NT2/D1 (cell line): ENCODE measurements around the gene MGLL.

Experiments used
- DNase-seq: peaks from one replicate; pipeline ENCODE4 v3.0.0-alpha.2; 2011; ENCODE audit warnings: low read depth, low spot score
- H3K27me3 ChIP-seq: 2 replicates; pipeline ENCODE4 v1.6.0; 2011; ENCODE audit warnings: mild to moderate bottlenecking; ENCODE audit not compliant: insufficient read length, insufficient read depth
- H3K36me3 ChIP-seq: 2 replicates; pipeline ENCODE4 v1.6.1; 2011; ENCODE audit warnings: mild to moderate bottlenecking, low read length, mixed read lengths; ENCODE audit not compliant: insufficient read depth, insufficient read length
- H3K4me1 ChIP-seq: 2 replicates; pipeline ENCODE4 v1.5.1; 2011; ENCODE audit not compliant: insufficient read depth, insufficient read length
- H3K4me3 ChIP-seq: 2 replicates; pipeline ENCODE4 v1.5.1; 2011; ENCODE audit warnings: low read depth; ENCODE audit not compliant: insufficient read length
- H3K9ac ChIP-seq: 2 replicates; pipeline ENCODE4 v1.6.0; 2011; ENCODE audit warnings: low read depth; ENCODE audit not compliant: insufficient read length
- H3K9me3 ChIP-seq: 2 replicates; pipeline ENCODE4 v1.5.1; 2011; ENCODE audit warnings: mild to moderate bottlenecking, low read length; ENCODE audit not compliant: insufficient read depth
- SUZ12 ChIP-seq: IDR thresholded peaks from 2 replicates; pipeline ENCODE4 v1.6.1; 2011; ENCODE audit not compliant: insufficient read length, insufficient read depth; ENCODE audit errors: extremely low read depth
- YY1 ChIP-seq: IDR thresholded peaks from 2 replicates; pipeline ENCODE4 v1.6.1; 2011; ENCODE audit not compliant: insufficient read length, insufficient read depth
- ZNF274 ChIP-seq: IDR thresholded peaks from 2 replicates; pipeline ENCODE4 v1.6.1; 2011; ENCODE audit warnings: mild to moderate bottlenecking, low read depth, low read length

Gene MGLL

GRCh38 chr3:127719369-127719768, 102.9 kb downstream of the MGLL start:
- no peak for TF ChIP-seq SUZ12
- no peak for TF ChIP-seq ZNF274
- no peak for TF ChIP-seq YY1
- DNase-seq = no peak
- peaks cover 15% of the 10 kb centered on the region; the same call in 1 of the 2 replicates for H3K9me3 ChIP-seq
- no peak overlapping the region for H3K4me3 ChIP-seq
- peaks cover 20% of the 10 kb centered on the region for H3K4me1 ChIP-seq
- no peaks in the 10 kb centered on the region for H3K27me3 ChIP-seq
- H3K36me3 ChIP-seq = no peaks in the 10 kb centered on the region
- H3K9ac ChIP-seq = no peak overlapping the region

GRCh38 chr3:127718916-127719290, 103.4 kb downstream of the MGLL start:
- Histone ChIP-seq H3K36me3 (no peaks in the 10 kb centered on the region), H3K9ac (no peak overlapping the region), H3K4me3 (no peak overlapping the region), H3K9me3 (peaks cover 11% of the 10 kb centered on the region; the same call in 1 of the 2 replicates), H3K4me1 (peaks cover 24% of the 10 kb centered on the region), H3K27me3 (no peaks in the 10 kb centered on the region)
- TF ChIP-seq SUZ12 = no peak
- TF ChIP-seq ZNF274 = no peak
- no peak for TF ChIP-seq YY1
- no peak for DNase-seq

GRCh38 chr3:127718245-127718915, 103.9 kb downstream of the MGLL start:
- Histone ChIP-seq H3K36me3 (no peaks in the 10 kb centered on the region), H3K4me1 (peaks cover 24% of the 10 kb centered on the region), H3K9me3 (peaks cover 9% of the 10 kb centered on the region; the same call in 1 of the 2 replicates), H3K9ac (no peak overlapping the region), H3K27me3 (no peaks in the 10 kb centered on the region), H3K4me3 (no peak overlapping the region)
- no peak for DNase-seq
- no peak for TF ChIP-seq ZNF274
- TF ChIP-seq SUZ12 = no peak
- TF ChIP-seq YY1 = no peak

GRCh38 chr3:127717357-127718244, 104.7 kb downstream of the MGLL start:
- no peaks in the 10 kb centered on the region for H3K36me3 ChIP-seq
- H3K27me3 ChIP-seq = no peaks in the 10 kb centered on the region
- H3K4me1 ChIP-seq = peaks cover 19% of the 10 kb centered on the region
- no peak for TF ChIP-seq YY1
- TF ChIP-seq SUZ12 = no peak
- TF ChIP-seq ZNF274 = no peak
- DNase-seq = no peak
- no peak overlapping the region for H3K4me3 ChIP-seq
- peaks cover 7% of the 10 kb centered on the region; the same call in 1 of the 2 replicates for H3K9me3 ChIP-seq
- H3K9ac ChIP-seq = no peak overlapping the region

GRCh38 chr3:127716384-127716783, 105.9 kb downstream of the MGLL start:
- H3K4me3 ChIP-seq = no peak overlapping the region
- H3K27me3 ChIP-seq = no peaks in the 10 kb centered on the region
- peaks cover 13% of the 10 kb centered on the region for H3K4me1 ChIP-seq
- no peak for DNase-seq
- no peaks in the 10 kb centered on the region for H3K36me3 ChIP-seq
- no peaks in the 10 kb centered on the region for H3K9me3 ChIP-seq
- TF ChIP-seq SUZ12 = no peak
- TF ChIP-seq ZNF274 = no peak
- no peak for TF ChIP-seq YY1
- H3K9ac ChIP-seq = no peak overlapping the region

GRCh38 chr3:127715532-127715931, 106.8 kb downstream of the MGLL start:
- Histone ChIP-seq H3K4me1 (peaks cover 18% of the 10 kb centered on the region), H3K27me3 (no peaks in the 10 kb centered on the region), H3K36me3 (no peaks in the 10 kb centered on the region), H3K4me3 (no peak overlapping the region), H3K9ac (no peak overlapping the region), H3K9me3 (no peaks in the 10 kb centered on the region)
- DNase-seq = no peak
- TF ChIP-seq SUZ12 = no peak
- TF ChIP-seq ZNF274 = no peak
- TF ChIP-seq YY1 = no peak

- no peak for DNase-seq
- H3K9me3 ChIP-seq = no peaks in the 10 kb centered on the region
- peaks cover 19% of the 10 kb centered on the region for H3K4me1 ChIP-seq
- no peaks in the 10 kb centered on the region for H3K36me3 ChIP-seq
- no peak overlapping the region for H3K9ac ChIP-seq
- no peak for TF ChIP-seq SUZ12
- H3K27me3 ChIP-seq = no peaks in the 10 kb centered on the region
- H3K4me3 ChIP-seq = no peak overlapping the region
Measured at GRCh38 chr3:127714866-127715265, 107.4 kb downstream of the MGLL start.
